MM.1S (cell line): ENCODE results near the gene CTBP1.

ENCODE experiments used
- EZH2 ChIP-seq: fragments of 300-600 bp; sonication (generic); optimal IDR thresholded peaks from 2 replicates; pipeline ENCODE3; 2017; ENCODE audit warnings: low read depth, mild to moderate bottlenecking, antibody characterized with exemption, low read length, mixed read lengths
- EZH2phosphoT487 ChIP-seq: fragments of 300-600 bp; sonication (generic); IDR thresholded peaks from 2 replicates; pipeline ENCODE4 v1.6.1; 2018; ENCODE audit warnings: antibody characterized with exemption, low read length
- TF ChIP-seq, protein P1 (sequence below): fragments of 300-600 bp; sonication (generic); IDR thresholded peaks from 2 replicates; pipeline ENCODE4 v1.5.1; 2016; ENCODE audit warnings: antibody characterized with exemption, low read length, mixed read lengths

DNA sequence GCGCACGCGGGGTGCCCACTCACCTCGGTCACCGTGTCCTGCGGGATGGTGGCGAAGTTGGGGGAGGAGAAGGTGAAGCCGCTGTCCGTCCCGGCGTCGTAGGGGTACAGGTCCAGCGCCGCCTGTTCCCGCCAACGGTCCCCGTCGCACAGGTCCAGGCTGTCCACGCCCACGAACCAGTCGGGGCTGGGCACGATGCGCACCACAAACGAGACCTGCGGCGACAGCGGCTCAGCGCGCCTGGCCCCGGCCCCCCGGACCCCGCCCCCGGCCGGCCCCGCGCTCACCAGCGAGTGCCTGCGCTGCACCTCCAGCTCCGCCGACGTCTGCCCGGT is 78.0 kb downstream of the CTBP1 start:
- TF ChIP-seq EZH2phosphoT487 = no peak
- TF ChIP-seq, protein P1, sequence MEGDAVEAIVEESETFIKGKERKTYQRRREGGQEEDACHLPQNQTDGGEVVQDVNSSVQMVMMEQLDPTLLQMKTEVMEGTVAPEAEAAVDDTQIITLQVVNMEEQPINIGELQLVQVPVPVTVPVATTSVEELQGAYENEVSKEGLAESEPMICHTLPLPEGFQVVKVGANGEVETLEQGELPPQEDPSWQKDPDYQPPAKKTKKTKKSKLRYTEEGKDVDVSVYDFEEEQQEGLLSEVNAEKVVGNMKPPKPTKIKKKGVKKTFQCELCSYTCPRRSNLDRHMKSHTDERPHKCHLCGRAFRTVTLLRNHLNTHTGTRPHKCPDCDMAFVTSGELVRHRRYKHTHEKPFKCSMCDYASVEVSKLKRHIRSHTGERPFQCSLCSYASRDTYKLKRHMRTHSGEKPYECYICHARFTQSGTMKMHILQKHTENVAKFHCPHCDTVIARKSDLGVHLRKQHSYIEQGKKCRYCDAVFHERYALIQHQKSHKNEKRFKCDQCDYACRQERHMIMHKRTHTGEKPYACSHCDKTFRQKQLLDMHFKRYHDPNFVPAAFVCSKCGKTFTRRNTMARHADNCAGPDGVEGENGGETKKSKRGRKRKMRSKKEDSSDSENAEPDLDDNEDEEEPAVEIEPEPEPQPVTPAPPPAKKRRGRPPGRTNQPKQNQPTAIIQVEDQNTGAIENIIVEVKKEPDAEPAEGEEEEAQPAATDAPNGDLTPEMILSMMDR = no peak
- TF ChIP-seq EZH2 = no peak
